K562 (cell line): ENCODE data around the gene DGCR8. TPM values are rescaled to one million over a fixed set of nuclear protein-coding genes. Genes with fewer than 3 reads are reported as not detected.

Source experiments
- CEBPG ChIP-seq, 3 experiments: fragments of 200-800 bp in 1 of 3; sonication (Bioruptor generic) in 1 of 3; sonication (generic) in 1 of 3; formaldehyde crosslinking in 1 of 3; IDR thresholded peaks in 2 of 3; conservative IDR thresholded peaks in 1 of 3; 2 replicates each; pipeline versions ENCODE4 v1.6.1 to v1.8.0; 2016 to 2022; ENCODE audit warnings: missing compliant biosample characterization in 2 of 3, missing genetic modification characterization in 2 of 3, mild to moderate bottlenecking in 1 of 3, missing genetic modification reagents in 1 of 3
- CHCHD3 ChIP-seq: fragments of 250-450 bp; sonication (Bioruptor Pico); IDR thresholded peaks from 2 replicates; pipeline ENCODE4 v2.1.2; 2022; ENCODE audit warnings: mild to moderate bottlenecking
- E2F4 ChIP-seq: sonication (generic); formaldehyde crosslinking; IDR thresholded peaks from 2 replicates; pipeline ENCODE4 v1.8.0; 2022; ENCODE audit warnings: mild to moderate bottlenecking, low read depth, missing genetic modification reagents
- FOXK1 ChIP-seq: sonication (generic); formaldehyde crosslinking; IDR thresholded peaks from 2 replicates; pipeline ENCODE4 v1.8.0; 2022; ENCODE audit warnings: missing genetic modification reagents, mild to moderate bottlenecking, borderline replicate concordance
- KAT2B ChIP-seq: IDR thresholded peaks from one replicate; pipeline ENCODE4 v1.6.1; 2012; ENCODE audit warnings: low read depth, mild to moderate bottlenecking, control low read depth, inconsistent platforms, low read length, moderate library complexity
- KHSRP ChIP-seq: fragments of 450-650 bp; IDR thresholded peaks from 2 replicates; pipeline ENCODE4 v1.6.1; 2017
- MIER1 ChIP-seq: fragments of 450-650 bp; IDR thresholded peaks from 2 replicates; pipeline ENCODE4 v1.6.1; 2016; ENCODE audit warnings: antibody characterized with exemption, mild to moderate bottlenecking, low read depth
- MNT ChIP-seq, 2 experiments: fragments of 450-650 bp; conservative IDR thresholded peaks; 2 replicates each; pipeline ENCODE4 v1.6.1; 2017; ENCODE audit warnings: mild to moderate bottlenecking in 2 of 2, moderate library complexity in 2 of 2
- NR2F6 ChIP-seq: fragments of 450-650 bp; formaldehyde crosslinking; IDR thresholded peaks from 2 replicates; pipeline ENCODE4 v1.4.0; 2020; ENCODE audit warnings: mild to moderate bottlenecking
- PBX2 ChIP-seq, 2 experiments: IDR thresholded peaks in 1 of 2; conservative IDR thresholded peaks in 1 of 2; 2 replicates each; pipeline ENCODE4 v1.6.1; 2016; ENCODE audit warnings: low read depth in 2 of 2, mild to moderate bottlenecking in 1 of 2, missing compliant biosample characterization in 1 of 2, missing genetic modification characterization in 1 of 2, moderate library complexity in 1 of 2
- SMAD2 ChIP-seq: fragments of 150-350 bp; IDR thresholded peaks from 2 replicates; pipeline ENCODE4 v1.6.1; 2014; ENCODE audit warnings: low read depth, mild to moderate bottlenecking, low read length
- SP1 ChIP-seq: sonication (generic); formaldehyde crosslinking; IDR thresholded peaks from 2 replicates; pipeline ENCODE4 v1.8.1; 2022; ENCODE audit warnings: mild to moderate bottlenecking, missing genetic modification reagents
- TCF15 ChIP-seq: fragments of 250-450 bp; sonication (Bioruptor Pico); IDR thresholded peaks from 2 replicates; pipeline ENCODE4 v1.8.0; 2022; ENCODE audit warnings: moderate library complexity, mild to moderate bottlenecking, inconsistent platforms
- TCF7 ChIP-seq: sonication (generic); IDR thresholded peaks from 2 replicates; pipeline ENCODE4 v1.6.1; 2016; ENCODE audit warnings: antibody characterized with exemption, borderline replicate concordance
- TCF7L2 ChIP-seq: fragments of 150-350 bp; IDR thresholded peaks from 2 replicates; pipeline ENCODE4 v1.6.1; 2016; ENCODE audit warnings: low read depth, mild to moderate bottlenecking, low read length, moderate library complexity
- TEAD1 ChIP-seq, 2 experiments: fragments of 450-650 bp in 1 of 2; sonication (generic) in 1 of 2; formaldehyde crosslinking; IDR thresholded peaks; 2 replicates each; pipeline versions ENCODE4 v1.4.0 to v1.8.0; 2020 to 2022; ENCODE audit warnings: mild to moderate bottlenecking in 2 of 2, missing genetic modification reagents in 1 of 2
- XRCC3 ChIP-seq: fragments of 450-650 bp; IDR thresholded peaks from 2 replicates; pipeline ENCODE4 v1.6.1; 2017; ENCODE audit warnings: mild to moderate bottlenecking, moderate library complexity
- ZBTB17 ChIP-seq: fragments of 450-650 bp; formaldehyde crosslinking; IDR thresholded peaks from 2 replicates; pipeline ENCODE4 v1.4.0; 2020; ENCODE audit warnings: mild to moderate bottlenecking
- ZNF280A ChIP-seq: fragments of 450-650 bp; IDR thresholded peaks from 2 replicates; pipeline ENCODE4 v1.6.1; 2018; ENCODE audit warnings: mild to moderate bottlenecking, low read depth; ENCODE audit not compliant: partially characterized antibody
- ZNF282 ChIP-seq: sonication (generic); formaldehyde crosslinking; IDR thresholded peaks from 2 replicates; pipeline ENCODE4 v1.8.1; 2023; ENCODE audit warnings: missing genetic modification reagents
- polyA plus RNA-seq, 8 experiments: library from polyadenylated mRNA; depleted of rRNA in 4 of 8; stranded (reverse) in 5 of 8; unstranded in 3 of 8; fragments of >200 nt; fragmentation: Nextera tagmentation in 2 of 8; fragmentation: Illumina TruSeq in 1 of 8; extraction: Ambion mirVana in 2 of 8; extraction: Trizol in 1 of 8; gene quantifications; 2 replicates each; pipeline versions ENCODE4 v1.2.1 to v1.2.3, GENCODE V29; 2011 to 2014; ENCODE audit warnings: inconsistent platforms in 1 of 8, missing spikeins in 1 of 8
- total RNA-seq, 7 experiments: library from RNA; depleted of rRNA in 6 of 7; stranded (reverse); fragments of >200 nt in 6 of 7; fragmentation: Illumina TruSeq in 2 of 7; extraction: Trizol in 2 of 7; gene quantifications; 2 replicates each; pipeline versions ENCODE4 v1.2.1 to v1.2.3, GENCODE V29; 2011 to 2021; ENCODE audit warnings: low replicate concordance in 1 of 7

DGCR8 gene
- total and polyA plus RNA-seq, 9 of the 15 experiments (the other 6 are each of a cell fraction or from before 2014, with no cell fraction given): 5.9 to 144 (median 80.1) TPM

GRCh38 chr22:20071524-20071972 lies 8.5 kb upstream of the DGCR8 start (continued):
- TF ChIP-seq ZNF282 (CRISPR knock-in tag) (no peak), CHCHD3 (CRISPR knock-in tag) (peak; percentile 5; the same call in 1 of the 2 replicates), MIER1 (no peak), SP1 (CRISPR knock-in tag) (no peak), CEBPG (CRISPR knock-in tag; IDR thresholded peaks at IDR 0.05) (no peak), CEBPG (tag; conservative IDR thresholded peaks at IDR 0.05 in 1 of 2, IDR thresholded peaks at IDR 0.05 in 1 of 2) (no peak), NR2F6 (CRISPR knock-in tag) (no peak), MNT (conservative IDR thresholded peaks at IDR 0.05) (no peak), ZBTB17 (0 out of 2 replicates have a peak, but pooled peaks have one; percentile 28), TCF7L2 (no peak), TEAD1 (CRISPR knock-in tag; IDR thresholded peaks at IDR 0.05) (peak in 1 of 2 experiments; percentile 65; a peak in 1 of 4 replicates), PBX2 (CRISPR knock-in tag; IDR thresholded peaks at IDR 0.05; ENCODE audit: low read depth) (no peak), PBX2 (tag; conservative IDR thresholded peaks at IDR 0.05; ENCODE audit: low read depth) (no peak), KAT2B (no peak), E2F4 (CRISPR knock-in tag) (no peak), FOXK1 (CRISPR knock-in tag) (no peak), KHSRP (no peak), TCF15 (no peak), XRCC3 (no peak), TCF7 (no peak), ZNF280A (no peak), SMAD2 (no peak)
